ENCODE results near the gene ELF4.

DNA sequence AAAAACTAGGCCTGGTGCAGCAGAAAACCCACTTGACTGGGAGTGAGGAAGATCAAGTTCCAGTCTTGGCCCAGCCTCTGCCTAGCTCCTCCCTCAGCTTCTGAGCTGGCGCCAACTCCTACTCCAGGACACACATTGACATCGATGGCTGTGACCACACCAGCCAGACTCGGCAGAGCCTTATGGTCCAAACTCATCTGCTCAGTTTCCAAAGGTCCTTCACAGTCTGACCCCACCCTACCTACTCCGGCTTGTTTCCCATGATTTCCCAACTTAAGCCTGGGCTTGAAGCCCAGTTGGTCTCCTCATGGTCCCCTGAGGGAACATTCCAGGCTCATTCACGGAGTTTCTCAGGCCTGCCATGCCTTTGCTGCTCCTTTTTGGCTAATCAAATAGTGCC is 10.1 kb downstream of the ELF4 start:
- TF ChIP-seq, protein P1, sequence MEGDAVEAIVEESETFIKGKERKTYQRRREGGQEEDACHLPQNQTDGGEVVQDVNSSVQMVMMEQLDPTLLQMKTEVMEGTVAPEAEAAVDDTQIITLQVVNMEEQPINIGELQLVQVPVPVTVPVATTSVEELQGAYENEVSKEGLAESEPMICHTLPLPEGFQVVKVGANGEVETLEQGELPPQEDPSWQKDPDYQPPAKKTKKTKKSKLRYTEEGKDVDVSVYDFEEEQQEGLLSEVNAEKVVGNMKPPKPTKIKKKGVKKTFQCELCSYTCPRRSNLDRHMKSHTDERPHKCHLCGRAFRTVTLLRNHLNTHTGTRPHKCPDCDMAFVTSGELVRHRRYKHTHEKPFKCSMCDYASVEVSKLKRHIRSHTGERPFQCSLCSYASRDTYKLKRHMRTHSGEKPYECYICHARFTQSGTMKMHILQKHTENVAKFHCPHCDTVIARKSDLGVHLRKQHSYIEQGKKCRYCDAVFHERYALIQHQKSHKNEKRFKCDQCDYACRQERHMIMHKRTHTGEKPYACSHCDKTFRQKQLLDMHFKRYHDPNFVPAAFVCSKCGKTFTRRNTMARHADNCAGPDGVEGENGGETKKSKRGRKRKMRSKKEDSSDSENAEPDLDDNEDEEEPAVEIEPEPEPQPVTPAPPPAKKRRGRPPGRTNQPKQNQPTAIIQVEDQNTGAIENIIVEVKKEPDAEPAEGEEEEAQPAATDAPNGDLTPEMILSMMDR (conservative IDR thresholded peaks at IDR 0.05; ENCODE audit: low read depth in 2 of 2), result no peak
- no peak for TF ChIP-seq POLR2AphosphoS5 (IDR thresholded peaks at IDR 0.05; ENCODE audit: low read depth)
- no peak for TF ChIP-seq EZH2 (IDR thresholded peaks at IDR 0.05; ENCODE audit: low read depth, unreplicated experiment)
- TF ChIP-seq, protein P2, sequence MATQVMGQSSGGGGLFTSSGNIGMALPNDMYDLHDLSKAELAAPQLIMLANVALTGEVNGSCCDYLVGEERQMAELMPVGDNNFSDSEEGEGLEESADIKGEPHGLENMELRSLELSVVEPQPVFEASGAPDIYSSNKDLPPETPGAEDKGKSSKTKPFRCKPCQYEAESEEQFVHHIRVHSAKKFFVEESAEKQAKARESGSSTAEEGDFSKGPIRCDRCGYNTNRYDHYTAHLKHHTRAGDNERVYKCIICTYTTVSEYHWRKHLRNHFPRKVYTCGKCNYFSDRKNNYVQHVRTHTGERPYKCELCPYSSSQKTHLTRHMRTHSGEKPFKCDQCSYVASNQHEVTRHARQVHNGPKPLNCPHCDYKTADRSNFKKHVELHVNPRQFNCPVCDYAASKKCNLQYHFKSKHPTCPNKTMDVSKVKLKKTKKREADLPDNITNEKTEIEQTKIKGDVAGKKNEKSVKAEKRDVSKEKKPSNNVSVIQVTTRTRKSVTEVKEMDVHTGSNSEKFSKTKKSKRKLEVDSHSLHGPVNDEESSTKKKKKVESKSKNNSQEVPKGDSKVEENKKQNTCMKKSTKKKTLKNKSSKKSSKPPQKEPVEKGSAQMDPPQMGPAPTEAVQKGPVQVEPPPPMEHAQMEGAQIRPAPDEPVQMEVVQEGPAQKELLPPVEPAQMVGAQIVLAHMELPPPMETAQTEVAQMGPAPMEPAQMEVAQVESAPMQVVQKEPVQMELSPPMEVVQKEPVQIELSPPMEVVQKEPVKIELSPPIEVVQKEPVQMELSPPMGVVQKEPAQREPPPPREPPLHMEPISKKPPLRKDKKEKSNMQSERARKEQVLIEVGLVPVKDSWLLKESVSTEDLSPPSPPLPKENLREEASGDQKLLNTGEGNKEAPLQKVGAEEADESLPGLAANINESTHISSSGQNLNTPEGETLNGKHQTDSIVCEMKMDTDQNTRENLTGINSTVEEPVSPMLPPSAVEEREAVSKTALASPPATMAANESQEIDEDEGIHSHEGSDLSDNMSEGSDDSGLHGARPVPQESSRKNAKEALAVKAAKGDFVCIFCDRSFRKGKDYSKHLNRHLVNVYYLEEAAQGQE (IDR thresholded peaks at IDR 0.05; ENCODE audit: unreplicated experiment), result no peak
- TF ChIP-seq EZH2phosphoT487 (IDR thresholded peaks at IDR 0.05; ENCODE audit: unreplicated experiment), result no peak
- TF ChIP-seq ZNF331 (CRISPR knock-in tag; IDR thresholded peaks at IDR 0.05; ENCODE audit: low read depth), result no peak
- no peak for TF ChIP-seq CREB1 (CRISPR knock-in tag; IDR thresholded peaks at IDR 0.05; ENCODE audit: low read depth)
- no peak for TF ChIP-seq ZNF114 (CRISPR knock-in tag; IDR thresholded peaks at IDR 0.05)
